NAMALWA (cell line): ENCODE results near the gene BCL2A1.
"Not testable (repeated sequence)": the region's sequence is repeated elsewhere in the genome, so short reads cannot be mapped to it uniquely, and the experiment has no call there.

Experiments used
- DNase-seq: peaks from one replicate; pipeline ENCODE4 v3.0.0-alpha.2; 2015; ENCODE audit warnings: low spot score

BCL2A1 gene

GRCh38 chr15:79957741-79958140 is 13.3 kb downstream of the BCL2A1 start:
- no peak for DNase-seq

DNA sequence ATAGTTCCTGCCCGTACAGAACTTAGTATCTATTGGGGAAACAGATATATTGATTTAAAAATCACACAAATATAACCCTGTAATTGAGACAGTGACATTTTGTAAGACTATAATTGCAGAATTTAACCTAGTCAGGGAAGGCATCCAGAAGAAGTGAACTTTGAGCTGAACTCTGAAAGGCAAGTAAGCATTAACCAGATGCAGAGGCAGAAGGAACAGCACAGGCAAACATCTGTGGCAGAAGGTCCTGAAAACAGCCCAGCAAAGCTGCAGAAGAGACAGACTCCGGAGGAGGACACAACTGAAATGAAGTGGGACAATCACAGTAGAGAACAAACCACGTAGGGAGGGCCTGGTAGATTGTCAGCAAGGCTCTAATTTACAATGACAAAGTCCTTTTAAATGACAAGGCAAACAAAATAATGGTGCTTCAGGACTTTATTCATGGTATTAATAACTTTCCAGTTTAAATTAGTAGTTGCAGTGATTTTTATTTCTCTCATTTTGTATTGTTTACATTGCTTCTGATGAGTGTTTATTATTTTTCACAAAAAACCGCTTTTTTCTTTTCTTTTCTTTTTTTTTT is 14.5 kb downstream of the BCL2A1 start:
- DNase-seq: no peak

GRCh38 chr15:79954661-79955060 is 16.3 kb downstream of the BCL2A1 start:
- no peak for DNase-seq

DNA sequence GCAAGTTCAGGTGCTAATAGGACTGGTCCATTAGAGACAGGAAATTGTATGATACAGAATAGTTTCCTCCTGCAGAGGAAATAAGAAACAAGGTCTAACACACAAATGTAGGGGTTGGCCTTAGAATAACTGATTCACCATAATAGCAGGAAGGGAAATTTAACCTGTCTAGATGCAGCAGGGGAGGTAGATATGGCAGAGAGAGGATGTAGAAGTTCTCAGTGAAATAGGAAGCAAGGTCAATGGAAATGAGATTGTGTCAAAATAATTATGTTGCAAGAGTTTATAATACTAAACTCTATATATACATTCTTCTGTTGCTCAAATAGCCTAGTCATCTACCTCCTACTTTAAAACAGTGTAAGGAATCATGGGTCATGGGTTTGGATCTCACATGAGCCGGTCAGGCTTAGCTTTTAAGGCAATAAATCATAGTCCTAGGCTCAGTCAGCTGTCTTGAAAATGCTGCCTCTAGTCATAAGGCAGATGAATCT is 17.0 kb downstream of the BCL2A1 start:
- DNase-seq: no peak

GRCh38 chr15:79952329-79952728 is 18.7 kb downstream of the BCL2A1 start:
- DNase-seq: no peak

GRCh38 chr15:79950247-79950646 is 20.7 kb downstream of the BCL2A1 start:
- no peak for DNase-seq

GRCh38 chr15:79948761-79949160 is 22.2 kb downstream of the BCL2A1 start:
- no peak for DNase-seq

GRCh38 chr15:79948095-79948695 is 22.8 kb downstream of the BCL2A1 start:
- DNase-seq: no peak

DNA sequence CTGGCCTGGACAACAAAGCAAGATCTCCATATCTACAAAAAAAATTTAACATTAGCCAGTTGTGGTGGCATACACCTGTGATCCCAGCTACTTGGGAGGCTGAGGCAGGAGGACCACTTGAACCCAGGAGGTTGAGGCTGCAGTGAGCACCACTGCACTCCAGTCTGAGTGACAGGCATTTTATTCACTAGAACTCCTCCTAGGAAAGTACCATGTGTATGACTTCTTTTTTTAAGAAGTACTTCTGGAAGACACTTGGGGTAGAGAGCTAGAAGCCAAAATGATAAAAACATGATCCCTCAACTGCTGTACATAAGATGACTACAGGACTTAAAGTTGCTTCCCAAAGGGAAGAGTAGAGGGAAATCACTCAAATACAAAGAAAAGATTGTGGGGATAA is 24.0 kb downstream of the BCL2A1 start:
- DNase-seq: no peak

GRCh38 chr15:79944622-79945021 is 26.4 kb downstream of the BCL2A1 start:
- no peak for DNase-seq

DNA sequence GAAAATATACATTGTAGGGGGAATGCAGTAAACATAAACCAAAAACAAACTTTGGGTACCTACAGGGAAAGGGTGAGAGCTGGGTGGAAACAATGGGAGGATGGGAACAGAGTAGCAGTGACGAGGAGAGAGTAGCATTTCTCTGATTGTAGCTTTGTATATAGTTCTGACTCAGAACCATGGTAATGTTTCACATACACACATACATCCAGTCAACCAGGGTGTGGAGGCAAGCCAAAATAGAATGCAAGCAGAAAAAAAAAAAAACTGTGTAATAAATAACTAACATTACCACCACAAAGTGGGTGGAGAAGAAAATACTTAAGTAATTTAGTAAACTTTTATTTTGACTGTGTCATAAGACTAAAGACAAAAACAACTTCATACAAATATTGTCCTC is 27.2 kb downstream of the BCL2A1 start:
- no peak for DNase-seq

GRCh38 chr15:79942741-79943481 is 28.1 kb downstream of the BCL2A1 start:
- no peak for DNase-seq

- no peak for DNase-seq
Measured at GRCh38 chr15:79939399-79939798, 31.6 kb downstream of the BCL2A1 start.

DNA sequence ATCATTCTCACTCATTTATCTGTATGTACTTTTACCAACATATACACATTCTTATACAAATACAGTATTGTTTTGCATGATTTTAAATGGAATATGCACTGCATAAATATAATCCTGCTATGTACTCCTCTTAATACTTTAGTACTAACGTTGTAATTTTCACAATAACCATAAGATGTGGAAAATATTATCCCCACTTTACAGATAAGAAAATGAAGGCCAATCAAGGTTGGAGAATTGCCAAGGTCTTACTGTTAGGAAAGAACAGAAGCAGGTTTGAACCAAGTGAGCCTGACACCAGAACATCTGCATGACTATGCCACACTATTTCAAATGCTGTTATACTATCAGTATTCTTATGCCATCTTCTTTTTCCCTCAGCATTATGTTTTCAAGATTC is 32.9 kb downstream of the BCL2A1 start:
- DNase-seq: no peak

DNA sequence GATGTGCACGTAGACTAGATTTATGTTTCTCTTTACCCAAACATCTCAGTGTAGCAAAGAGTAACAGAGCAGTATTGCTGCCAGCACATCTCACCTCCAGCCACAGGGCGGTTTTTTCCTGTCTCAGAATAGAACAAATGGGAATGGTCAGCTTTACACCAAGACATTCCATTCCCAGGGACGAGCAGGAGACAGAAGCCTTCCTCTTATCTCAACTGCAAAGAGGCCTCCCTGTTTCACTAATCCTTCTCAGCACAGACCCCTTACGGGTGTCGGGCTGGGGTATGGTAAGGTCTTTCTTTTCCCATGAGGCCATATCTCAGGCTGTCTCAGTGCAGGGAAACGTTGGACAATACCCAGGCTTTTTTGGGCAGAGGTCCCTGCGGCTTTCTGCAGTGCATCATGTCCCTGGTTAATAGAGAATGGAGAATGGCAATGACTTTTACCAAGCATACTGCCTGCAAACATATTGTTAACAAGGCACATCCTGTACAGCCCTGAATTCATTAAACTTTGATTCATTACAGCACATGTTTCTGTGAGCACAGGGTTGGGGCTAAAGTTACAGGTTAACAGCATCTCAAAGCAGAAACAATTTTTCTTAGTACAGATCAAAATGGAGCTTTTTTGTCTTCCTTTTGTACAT is 35.3 kb downstream of the BCL2A1 start:
- DNase-seq: not testable (repeated sequence)

GRCh38 chr15:79933231-79933630 is 37.8 kb downstream of the BCL2A1 start:
- DNase-seq: no peak

- no peak for DNase-seq
Measured at GRCh38 chr15:79932447-79932846, 38.5 kb downstream of the BCL2A1 start.

- no peak for DNase-seq
Measured at GRCh38 chr15:79930516-79930915, 40.5 kb downstream of the BCL2A1 start.

- no peak for DNase-seq
Measured at GRCh38 chr15:79929412-79929811, 41.6 kb downstream of the BCL2A1 start.

DNA sequence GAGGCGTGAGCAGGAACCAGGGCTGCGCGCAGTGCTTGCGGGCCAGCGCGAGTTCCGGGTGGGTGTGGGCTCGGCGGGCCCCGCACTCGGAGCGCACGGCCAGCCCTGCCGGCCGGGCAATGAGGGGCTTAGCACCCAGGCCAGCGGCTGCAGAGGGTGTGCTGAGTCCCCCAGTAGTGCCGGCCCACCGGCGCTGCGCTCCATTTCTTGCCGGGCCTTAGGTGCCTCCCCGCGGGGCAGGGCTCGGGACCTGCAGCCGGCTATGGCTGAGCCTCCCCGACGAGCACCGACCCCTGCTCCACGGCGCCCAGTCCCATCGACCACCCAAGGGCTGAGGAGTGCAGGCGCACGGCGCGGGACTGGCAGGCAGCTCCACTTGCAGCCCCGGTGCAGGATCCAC is 44.9 kb downstream of the BCL2A1 start:
- not testable (repeated sequence) for DNase-seq

DNA sequence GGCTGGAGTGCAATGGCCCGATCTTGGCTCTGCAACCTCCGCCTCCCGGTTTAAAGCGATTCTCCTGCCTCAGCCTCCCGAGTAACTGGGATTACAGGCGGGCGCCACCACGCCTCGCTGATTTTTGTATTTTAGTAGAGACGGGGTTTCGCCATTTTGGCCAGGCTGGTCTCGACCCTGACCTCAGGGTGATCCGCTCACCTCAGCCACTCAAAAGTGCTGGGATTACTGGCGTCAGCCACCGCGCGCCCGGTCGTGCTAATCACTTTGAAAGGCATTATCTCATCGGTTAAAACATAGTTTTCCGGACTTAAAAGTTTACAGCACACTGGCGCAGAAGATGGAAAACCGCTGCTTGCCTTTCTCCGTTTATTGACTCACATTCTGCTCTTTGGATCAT is 46.6 kb downstream of the BCL2A1 start:
- no peak for DNase-seq

DNA sequence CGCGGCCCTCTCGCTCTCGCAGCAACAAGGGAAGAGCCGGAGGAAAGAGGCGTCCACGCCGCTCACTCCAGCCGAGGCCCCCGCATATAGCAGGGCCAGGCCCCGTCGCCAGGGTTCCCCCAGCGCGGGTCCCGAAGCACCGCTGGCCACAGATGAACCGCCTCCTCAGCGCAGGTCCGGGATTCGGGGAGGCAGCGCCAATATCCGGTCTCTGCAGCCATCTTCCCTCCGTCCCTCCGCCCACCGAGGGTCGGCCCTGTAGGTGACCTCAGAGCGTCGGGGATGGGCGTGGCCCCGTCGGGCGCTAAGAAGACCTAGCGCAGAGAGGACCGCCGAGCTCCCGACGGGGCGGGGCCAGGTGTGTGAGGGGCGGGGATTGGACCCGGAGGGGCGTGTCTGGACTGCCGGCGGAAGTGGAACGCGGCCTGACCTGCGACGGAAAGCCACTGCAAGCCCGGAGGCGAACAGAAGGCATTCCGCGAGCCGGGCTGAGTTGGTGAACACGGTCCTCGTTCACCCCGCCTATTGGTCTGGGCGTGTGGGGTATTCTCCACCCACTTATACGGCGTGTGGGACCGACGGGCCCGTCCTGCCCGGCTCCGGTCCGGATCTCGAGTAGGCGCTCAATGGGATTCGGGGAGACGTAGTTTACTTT is 47.4 kb downstream of the BCL2A1 start:
- peak; percentile 98 for DNase-seq
